ENCODE data around the gene LDLRAD3.

DNA sequence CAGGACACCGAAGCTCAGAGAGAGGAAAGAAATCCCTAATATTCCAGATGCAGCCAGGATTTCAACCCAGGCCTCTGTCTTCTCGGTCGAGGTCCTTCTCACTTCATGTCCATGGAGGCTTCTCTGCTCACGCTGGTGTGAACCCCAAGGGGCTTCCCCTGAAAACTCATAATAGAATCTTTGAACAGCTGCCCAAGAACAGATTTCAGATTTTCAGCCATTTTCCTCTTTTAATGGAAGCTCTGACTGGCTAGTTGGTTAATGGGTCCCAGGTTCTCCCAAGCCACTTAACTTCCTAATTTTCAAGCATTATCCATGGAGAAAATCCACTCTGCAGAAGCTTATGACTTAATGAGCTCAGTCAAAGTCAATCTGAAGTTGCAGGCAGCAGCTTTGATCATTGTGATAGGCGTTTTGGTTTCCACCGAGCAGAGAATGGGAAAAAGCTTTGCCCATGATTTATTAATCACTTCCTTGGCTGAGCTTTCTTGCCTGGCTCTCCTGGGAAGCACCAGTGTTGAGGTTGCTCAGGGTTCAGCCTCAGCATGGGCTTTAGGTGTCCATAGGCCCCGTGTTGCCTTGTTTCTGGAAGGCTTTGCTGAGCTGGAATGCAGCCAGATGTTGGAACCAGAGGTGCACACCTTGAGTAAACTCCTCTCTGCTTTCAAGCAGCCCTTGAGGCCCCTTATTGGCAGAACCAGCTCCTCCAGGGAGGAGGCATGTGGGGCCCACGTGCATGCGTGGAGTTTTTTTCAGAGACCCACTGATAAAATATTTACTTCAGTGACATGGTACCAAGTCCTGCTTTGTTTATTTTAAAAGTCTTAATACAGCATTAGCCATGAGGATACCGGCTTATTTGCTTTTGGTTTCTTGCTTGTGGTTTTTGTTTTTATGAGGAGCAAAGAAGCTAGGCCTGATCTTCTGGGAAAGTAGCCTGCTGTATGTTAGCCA lies 25.5 kb downstream of the LDLRAD3 start:
- TF ChIP-seq, protein P1, sequence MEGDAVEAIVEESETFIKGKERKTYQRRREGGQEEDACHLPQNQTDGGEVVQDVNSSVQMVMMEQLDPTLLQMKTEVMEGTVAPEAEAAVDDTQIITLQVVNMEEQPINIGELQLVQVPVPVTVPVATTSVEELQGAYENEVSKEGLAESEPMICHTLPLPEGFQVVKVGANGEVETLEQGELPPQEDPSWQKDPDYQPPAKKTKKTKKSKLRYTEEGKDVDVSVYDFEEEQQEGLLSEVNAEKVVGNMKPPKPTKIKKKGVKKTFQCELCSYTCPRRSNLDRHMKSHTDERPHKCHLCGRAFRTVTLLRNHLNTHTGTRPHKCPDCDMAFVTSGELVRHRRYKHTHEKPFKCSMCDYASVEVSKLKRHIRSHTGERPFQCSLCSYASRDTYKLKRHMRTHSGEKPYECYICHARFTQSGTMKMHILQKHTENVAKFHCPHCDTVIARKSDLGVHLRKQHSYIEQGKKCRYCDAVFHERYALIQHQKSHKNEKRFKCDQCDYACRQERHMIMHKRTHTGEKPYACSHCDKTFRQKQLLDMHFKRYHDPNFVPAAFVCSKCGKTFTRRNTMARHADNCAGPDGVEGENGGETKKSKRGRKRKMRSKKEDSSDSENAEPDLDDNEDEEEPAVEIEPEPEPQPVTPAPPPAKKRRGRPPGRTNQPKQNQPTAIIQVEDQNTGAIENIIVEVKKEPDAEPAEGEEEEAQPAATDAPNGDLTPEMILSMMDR (IDR thresholded peaks at IDR 0.05; ENCODE audit: low read depth, low read length, poor library complexity, severe bottlenecking): no peak
- no peak for TF ChIP-seq EZH2phosphoT487 (IDR thresholded peaks at IDR 0.05; ENCODE audit: borderline replicate concordance, low read length)

Measured in DOHH2 (cell line).